GM21825 (cell line): ENCODE measurements around the gene GC.
"Not testable (repeated sequence)": the region's sequence is repeated elsewhere in the genome, so short reads cannot be mapped to it uniquely, and the experiment has no call there.

Experiments
- ATAC-seq: cut with Tn5 transposase; IDR thresholded peaks from one replicate; pipeline ENCODE4 v1.9.1; 2021; ENCODE audit warnings: mild to moderate bottlenecking, moderate library complexity; ENCODE audit not compliant: unreplicated experiment

Gene GC

GRCh38 chr4:71769434-71769833, 14.4 kb downstream of the GC start:
- ATAC-seq = no peak

DNA sequence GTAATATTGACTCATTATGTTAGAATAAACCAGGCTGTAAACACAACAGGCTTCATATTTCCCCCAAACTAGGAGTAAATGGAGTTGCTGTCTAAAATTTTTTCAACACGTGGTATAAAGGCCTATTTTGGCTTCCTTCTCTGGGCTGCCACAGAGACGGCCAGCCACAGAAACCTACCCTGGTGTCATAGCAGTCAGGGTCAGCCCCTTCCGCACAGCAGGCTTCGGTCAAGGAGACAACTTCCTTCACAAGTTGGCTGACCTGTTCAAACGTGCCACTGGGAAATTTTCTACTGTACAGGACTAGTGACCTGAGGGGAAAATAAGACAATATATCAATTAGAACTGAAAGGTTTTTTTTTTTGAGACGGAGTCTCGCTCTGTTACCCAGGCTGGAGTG, 15.8 kb downstream of the GC start:
- ATAC-seq = no peak

DNA sequence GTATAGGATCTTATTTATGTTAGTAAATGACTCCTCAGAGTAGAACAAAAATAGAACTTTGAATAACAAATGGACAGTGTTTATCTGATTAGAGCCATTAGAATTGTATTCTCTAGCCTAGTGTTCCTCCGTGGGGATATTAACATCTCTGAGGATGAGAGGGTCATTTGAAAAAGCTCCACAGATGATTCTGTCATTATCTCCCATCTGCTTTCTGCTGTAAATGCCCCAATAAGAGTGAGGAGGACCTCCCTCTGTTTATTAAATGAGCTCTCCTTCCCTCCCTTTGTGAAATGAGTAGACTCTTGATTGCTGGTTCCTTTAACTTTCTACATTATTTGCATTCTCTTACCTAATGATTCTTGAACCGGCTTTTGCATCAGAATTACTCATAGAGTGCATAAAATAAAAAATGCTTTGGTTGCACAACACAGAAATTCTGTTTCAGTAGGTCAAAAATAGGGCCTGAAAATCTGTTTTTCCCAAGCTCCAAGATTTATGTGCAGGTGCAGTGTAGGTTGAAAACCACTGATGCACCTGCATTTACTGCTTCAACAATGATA, 18.0 kb downstream of the GC start:
- no peak for ATAC-seq

DNA sequence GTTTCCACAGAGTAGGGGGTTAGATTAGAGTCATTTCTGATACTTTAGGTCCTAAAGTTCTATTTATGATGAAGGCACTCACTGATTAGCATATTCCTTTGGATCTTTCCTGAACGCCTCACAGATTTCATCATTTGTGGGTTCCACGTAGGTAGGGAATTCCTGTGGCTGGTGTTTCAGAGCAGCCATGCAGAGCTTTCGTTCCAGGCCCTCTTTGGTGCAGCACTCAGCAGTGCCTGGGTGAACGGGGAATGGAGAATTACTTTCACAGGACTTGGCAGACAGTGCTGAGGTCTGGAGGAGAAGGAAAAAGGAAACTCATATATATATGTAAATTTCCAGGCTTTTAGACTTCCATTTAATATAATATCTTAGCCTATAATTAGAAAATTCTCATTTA, 18.5 kb downstream of the GC start:
- no peak for ATAC-seq

GRCh38 chr4:71752383-71753042, 31.4 kb downstream of the GC start:
- no peak for ATAC-seq

- no peak for ATAC-seq
Observed at GRCh38 chr4:71749008-71749594, 34.8 kb downstream of the GC start.

DNA sequence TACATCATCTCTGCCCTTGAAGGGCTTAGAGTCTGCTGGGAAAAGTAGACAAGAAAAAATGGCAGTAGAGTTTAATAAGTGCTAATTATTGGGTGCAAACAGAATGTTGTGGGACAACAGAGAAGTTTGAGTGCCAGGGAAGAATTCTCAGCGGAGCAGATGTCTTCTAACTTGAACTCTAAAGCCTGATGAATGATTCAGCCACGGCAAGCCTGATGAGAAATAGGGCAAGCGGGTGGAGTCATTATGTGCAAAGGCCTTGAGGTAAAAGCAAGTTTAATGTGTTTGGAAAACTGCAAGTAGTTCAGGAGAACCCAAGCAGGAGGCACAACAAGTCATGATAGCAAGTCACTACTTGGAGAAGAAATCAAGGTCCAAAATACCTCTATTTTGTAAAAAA, 37.5 kb downstream of the GC start:
- ATAC-seq = no peak

DNA sequence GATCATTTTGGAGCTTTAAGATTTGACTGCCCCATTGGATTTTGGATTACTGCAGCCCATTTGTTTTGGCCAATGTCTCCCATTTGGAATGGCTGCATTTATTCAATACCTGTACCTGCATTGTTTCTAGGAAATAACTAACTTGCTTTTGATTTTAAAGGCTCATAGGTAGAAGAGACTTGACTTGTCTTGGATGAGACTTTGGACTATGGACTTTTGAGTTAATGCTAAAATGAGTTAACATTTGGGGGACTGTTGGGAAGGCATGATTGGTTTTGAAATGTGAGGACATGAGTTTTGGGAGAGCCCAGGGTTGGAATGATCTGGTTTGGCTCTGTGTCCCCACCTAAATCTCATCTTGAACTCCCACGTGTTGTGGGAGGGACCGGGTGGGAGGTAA, 45.1 kb downstream of the GC start:
- ATAC-seq = not testable (repeated sequence)

- no peak for ATAC-seq
Observed at GRCh38 chr4:71732706-71733105, 51.2 kb downstream of the GC start.

DNA sequence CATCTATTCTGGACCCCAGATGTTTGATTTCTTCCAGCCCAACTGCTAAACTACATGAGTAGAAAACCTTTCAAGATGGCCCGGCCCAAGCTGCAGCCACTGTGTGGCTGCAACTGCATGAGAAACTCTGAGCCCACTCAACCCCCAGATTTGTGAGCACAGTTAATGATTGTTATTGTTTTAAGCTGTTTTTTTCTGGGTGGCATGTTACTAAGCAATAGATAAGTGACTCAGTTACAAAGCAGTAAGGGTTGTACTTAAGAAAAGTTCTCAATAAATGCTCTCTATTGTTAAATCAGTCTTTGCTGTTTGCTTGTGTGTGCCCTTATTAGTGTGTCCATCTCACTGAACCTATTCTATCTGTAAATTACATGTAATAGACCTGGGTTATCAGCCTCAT, 51.8 kb downstream of the GC start:
- no peak for ATAC-seq

DNA sequence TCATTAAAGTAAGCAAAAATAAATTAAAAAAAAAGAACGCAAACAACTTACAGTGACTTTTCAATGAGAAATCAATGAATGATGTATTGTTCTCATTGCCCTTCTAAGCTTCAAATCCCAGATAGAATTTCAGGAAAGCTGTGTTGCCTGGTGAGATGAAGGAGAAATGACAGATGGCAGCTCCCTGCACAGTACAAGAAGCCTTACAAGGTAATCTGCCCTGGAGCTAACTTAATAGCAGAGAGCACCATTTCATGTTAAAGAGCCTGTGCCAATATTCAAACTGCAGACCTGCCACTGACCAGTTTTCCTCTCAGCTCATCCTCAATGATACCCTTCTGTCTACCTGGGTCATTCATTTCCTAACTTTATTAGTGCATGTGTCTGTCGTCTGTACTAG, 54.0 kb downstream of the GC start:
- ATAC-seq = no peak

DNA sequence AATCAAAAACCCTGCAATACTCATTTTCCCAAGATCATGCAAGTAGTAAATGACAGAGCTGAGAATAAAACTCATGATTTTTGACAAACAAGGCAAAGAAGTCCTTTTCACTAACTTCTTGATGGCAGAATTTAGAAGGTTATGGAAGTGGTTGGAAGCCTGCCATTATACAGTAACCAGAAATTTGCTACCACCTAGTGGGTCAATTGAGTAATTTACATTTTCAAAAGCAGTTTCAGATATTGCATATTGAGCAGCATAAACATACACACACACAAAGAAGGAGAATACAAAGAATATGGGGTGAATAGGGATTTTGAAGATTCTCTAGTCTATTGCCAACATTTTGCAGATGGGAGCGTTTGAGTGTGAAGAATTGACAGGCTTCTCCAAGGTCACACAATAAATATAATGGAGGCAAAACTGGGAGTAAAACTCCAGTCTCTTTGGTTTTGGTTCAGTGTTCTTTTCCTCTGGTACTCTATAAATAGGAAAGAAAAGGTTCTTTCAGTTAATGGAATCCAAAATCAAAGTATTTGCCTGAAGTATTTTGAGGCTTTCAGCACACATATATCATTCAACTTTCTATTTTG, 70.2 kb downstream of the GC start:
- no peak for ATAC-seq

DNA sequence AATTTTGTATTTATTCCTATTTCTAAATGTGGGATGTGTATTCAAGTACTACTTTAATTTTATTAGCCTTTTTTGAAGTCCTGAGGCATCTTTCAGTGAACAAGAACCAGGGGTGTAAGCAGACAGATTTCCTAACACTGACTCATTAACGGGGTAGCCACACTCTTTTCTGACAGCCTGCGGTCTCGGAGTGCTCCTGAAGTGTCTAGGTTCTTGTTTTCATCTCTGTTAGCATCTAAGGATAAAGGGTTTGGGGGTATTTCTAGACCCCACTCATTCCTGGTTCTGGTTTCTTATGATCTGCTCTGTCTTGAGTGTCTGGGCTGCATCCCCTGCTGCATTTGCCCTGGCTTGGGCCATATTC, 71.9 kb downstream of the GC start:
- ATAC-seq = no peak

DNA sequence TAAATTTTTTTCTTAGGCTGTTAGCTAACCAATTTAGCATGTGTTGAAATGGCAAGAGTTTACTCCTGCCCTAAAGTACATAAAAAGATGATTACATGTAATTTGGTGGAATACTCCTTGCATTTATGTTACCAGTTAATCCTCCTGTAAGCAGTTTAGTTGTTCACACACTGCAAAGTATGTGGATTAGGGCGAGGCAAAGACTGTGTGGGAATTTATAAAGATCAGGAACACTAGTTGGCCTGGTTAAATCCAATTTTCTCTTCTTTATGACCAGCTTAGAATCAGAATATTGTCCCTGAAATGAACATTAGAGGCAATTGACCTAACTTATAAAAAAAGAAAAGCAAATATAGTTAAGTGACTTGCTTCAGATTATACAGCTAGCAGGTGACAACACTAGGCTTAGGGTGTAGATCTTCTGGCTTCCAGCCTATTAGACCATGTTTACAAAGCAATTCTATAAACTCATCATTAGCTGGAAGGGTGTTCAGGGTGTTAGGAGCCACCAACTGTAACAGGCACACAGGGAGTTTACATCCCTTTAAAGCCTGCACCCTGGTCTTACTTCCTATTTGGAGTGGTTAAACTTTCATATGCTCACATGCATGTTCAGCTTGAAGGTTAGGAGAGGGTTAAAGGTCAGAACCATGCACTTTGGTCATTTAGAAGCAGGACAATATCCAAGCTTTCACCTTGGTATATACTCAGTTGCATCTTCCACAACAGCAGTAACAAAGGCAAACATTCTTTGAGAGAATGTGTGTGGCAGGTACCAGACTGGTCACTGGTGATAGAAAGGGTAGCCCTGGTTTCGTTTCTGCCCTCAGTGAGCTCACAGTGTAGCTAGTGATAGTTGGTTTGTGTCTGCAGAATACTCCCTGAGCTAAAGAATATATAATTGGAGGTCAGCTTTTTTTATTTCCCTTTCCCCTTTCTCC, 72.6 kb downstream of the GC start:
- no peak for ATAC-seq

- no peak for ATAC-seq
Observed at GRCh38 chr4:71709961-71710360, 73.9 kb downstream of the GC start.

- ATAC-seq = no peak
Observed at GRCh38 chr4:71698141-71698540, 85.7 kb downstream of the GC start.

DNA sequence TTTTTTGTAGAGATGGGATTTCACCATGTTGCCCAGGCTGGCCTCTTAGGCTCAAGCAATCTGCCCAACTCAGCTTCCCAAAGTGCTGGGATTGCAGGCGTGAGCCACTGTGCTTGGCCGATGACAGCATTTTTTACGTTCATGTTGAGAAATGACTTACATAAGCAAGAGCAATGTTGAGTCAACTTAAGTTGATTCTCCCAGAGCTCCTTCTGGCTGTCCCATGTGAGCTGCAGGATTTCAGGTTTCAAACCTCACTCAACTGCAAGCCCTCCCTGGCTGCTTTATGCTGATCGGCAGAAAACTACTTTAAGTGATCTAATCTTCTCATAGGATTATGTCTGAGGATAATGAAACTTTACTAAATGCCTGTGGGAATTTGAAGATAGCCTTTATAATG, 86.8 kb downstream of the GC start:
- no peak for ATAC-seq

GRCh38 chr4:71694961-71695360, 88.9 kb downstream of the GC start:
- no peak for ATAC-seq

DNA sequence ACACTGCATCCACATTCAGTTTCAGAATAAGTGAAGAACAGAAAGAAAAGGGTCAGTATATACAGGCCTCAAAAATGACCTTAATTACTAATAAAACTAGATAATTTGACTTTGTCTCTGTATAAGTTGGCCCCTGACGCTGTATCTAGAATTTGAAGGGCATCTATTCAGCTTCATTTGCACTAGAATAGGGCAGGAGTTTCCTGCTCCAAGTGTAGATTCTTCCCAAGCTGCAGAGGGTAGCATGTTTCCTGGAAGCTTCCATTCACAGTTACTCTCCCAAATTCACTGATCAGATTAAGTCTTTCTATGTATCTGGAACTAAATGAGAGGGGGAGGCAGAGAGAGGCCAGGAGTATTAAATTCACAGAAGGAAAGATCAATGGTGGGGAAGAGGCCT, 90.9 kb downstream of the GC start:
- ATAC-seq = no peak

DNA sequence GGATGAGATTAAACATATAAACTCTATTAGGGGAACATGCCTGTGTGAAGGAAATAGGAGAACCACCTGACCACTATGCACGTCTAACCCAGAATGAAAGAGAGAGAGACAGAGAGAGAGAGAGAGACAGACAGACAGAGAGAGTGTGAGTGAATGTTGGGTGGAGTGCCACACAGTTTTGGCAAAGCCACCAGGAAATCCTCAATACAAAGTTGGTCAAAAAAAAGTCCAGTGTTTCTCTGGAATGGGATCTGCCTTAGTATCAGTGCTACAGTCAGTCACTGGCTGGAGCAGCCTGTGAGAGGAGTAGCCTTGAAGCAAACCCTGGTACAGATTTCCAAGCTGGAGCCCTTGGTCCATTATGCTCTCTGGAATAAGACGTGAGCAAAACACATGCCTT, 91.7 kb downstream of the GC start:
- ATAC-seq = no peak
